ENCODE measurements around the gene ARPC1B.
A peak's percentile ranks its signal among the peaks of the same experiment; 100 is the strongest.

The ARPC1B gene

DNA sequence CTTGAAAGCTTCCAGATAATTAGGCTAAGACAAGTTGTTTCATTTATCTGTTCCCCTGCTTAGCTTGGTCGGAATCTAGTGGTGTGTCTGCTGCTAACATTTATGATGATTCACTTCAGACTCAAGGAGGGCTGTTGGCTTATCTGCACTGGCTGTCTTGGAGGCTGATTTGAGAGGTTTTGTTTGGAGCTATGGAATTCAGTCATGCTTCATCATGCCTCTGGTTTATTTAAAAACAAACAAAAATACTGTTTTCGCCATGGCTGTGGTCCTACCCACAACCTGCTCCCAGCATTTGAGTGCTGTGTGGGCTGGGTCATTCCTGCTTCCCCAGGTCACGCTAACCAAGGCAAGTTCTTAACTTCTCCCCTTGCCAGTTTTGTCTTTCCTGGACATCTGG is 11.7 kb upstream of the ARPC1B start:
- Histone ChIP-seq H2BK5ac (ENCODE audit: low read length) (no peak overlapping the region), H3K27ac (replicated peaks; ENCODE audit: low read length) (no peak overlapping the region), H4K8ac (ENCODE audit: low read depth, low read length) (no peak overlapping the region), H3K4me1 (ENCODE audit: control insufficient read depth in 2 of 2, insufficient read depth in 1 of 2, low read depth in 1 of 2, low read length in 2 of 2) (peaks cover 0 to 7% of the 10 kb centered on the region in 2 donors), H3K14ac (ENCODE audit: low read length) (no peak overlapping the region), H3K79me1 (ENCODE audit: low read depth, low read length) (no peaks in the 10 kb centered on the region), H2BK12ac (ENCODE audit: low read length) (no peak overlapping the region), H3K4me2 (ENCODE audit: insufficient read depth, low read length, poor library complexity, severe bottlenecking) (no peak overlapping the region), H3K18ac (ENCODE audit: low read length) (no peak overlapping the region), H2AFZ (ENCODE audit: low read length) (no peak overlapping the region), H2BK15ac (ENCODE audit: low read length) (no peak overlapping the region), H3K4ac (ENCODE audit: low read length) (no peak overlapping the region), H3K4me3 (ENCODE audit: low read length in 2 of 2) (no peak overlapping the region), H3K9ac (ENCODE audit: low read depth, low read length, poor library complexity) (no peak overlapping the region), H3K36me3 (replicated peaks in 1 of 2; ENCODE audit: control insufficient read depth in 2 of 2, insufficient read depth in 2 of 2, low read length in 2 of 2) (peaks cover 24 to 90% of the 10 kb centered on the region in 2 donors), H4K91ac (ENCODE audit: low read depth, low read length, poor library complexity) (no peak overlapping the region), H3K27me3 (ENCODE audit: control insufficient read depth in 3 of 3, insufficient read depth in 3 of 3, low read depth in 1 of 3, low read length in 3 of 3) (no peaks in the 10 kb centered on the region), H3K9me3 (replicated peaks in 1 of 2; ENCODE audit: control insufficient read depth in 2 of 2, insufficient read depth in 1 of 2, low read depth in 1 of 2, low read length in 2 of 2) (no peaks in the 10 kb centered on the region), H2AK5ac (ENCODE audit: low read depth, low read length) (no peak overlapping the region), H3K23ac (ENCODE audit: low read depth, low read length, poor library complexity) (no peak overlapping the region), H2BK120ac (ENCODE audit: low read depth, low read length) (no peak overlapping the region)
- WGBS, 2 donors (ENCODE audit: extremely low coverage in 2 of 2, insufficient read length in 2 of 2, insufficient replicate concordance in 1 of 2): no CpG with 5 or more reads among the region's 3 CpGs
- DNase-seq (ENCODE audit: low spot score): no peak

GRCh38 chr7:99363286-99363685 is 11.2 kb upstream of the ARPC1B start:
- DNase-seq (ENCODE audit: low spot score): no peak
- Histone ChIP-seq H3K4me2 (ENCODE audit: insufficient read depth, low read length, poor library complexity, severe bottlenecking) (no peak overlapping the region), H3K27me3 (ENCODE audit: control insufficient read depth in 3 of 3, insufficient read depth in 3 of 3, low read depth in 1 of 3, low read length in 3 of 3) (no peaks in the 10 kb centered on the region), H2AFZ (ENCODE audit: low read length) (no peak overlapping the region), H2BK5ac (ENCODE audit: low read length) (no peak overlapping the region), H4K8ac (ENCODE audit: low read depth, low read length) (no peak overlapping the region), H3K23ac (ENCODE audit: low read depth, low read length, poor library complexity) (no peak overlapping the region), H2BK15ac (ENCODE audit: low read length) (no peak overlapping the region), H3K4ac (ENCODE audit: low read length) (no peak overlapping the region), H3K79me1 (ENCODE audit: low read depth, low read length) (no peaks in the 10 kb centered on the region), H3K14ac (ENCODE audit: low read length) (no peak overlapping the region), H3K18ac (ENCODE audit: low read length) (no peak overlapping the region), H2AK5ac (ENCODE audit: low read depth, low read length) (no peak overlapping the region), H3K9me3 (replicated peaks in 1 of 2; ENCODE audit: control insufficient read depth in 2 of 2, insufficient read depth in 1 of 2, low read depth in 1 of 2, low read length in 2 of 2) (no peaks in the 10 kb centered on the region), H2BK120ac (ENCODE audit: low read depth, low read length) (no peak overlapping the region), H3K36me3 (replicated peaks in 1 of 2; ENCODE audit: control insufficient read depth in 2 of 2, insufficient read depth in 2 of 2, low read length in 2 of 2) (peaks cover 21 to 85% of the 10 kb centered on the region in 2 donors), H3K27ac (replicated peaks; ENCODE audit: low read length) (no peak overlapping the region), H3K4me3 (ENCODE audit: low read length in 2 of 2) (no peak overlapping the region), H2BK12ac (ENCODE audit: low read length) (no peak overlapping the region), H3K9ac (ENCODE audit: low read depth, low read length, poor library complexity) (no peak overlapping the region), H3K4me1 (ENCODE audit: control insufficient read depth in 2 of 2, insufficient read depth in 1 of 2, low read depth in 1 of 2, low read length in 2 of 2) (peaks cover 0 to 7% of the 10 kb centered on the region in 2 donors), H4K91ac (ENCODE audit: low read depth, low read length, poor library complexity) (no peak overlapping the region)
- WGBS, 2 donors (ENCODE audit: extremely low coverage in 2 of 2, insufficient read length in 2 of 2, insufficient replicate concordance in 1 of 2): no CpG with 5 or more reads among the region's 5 CpGs

DNA sequence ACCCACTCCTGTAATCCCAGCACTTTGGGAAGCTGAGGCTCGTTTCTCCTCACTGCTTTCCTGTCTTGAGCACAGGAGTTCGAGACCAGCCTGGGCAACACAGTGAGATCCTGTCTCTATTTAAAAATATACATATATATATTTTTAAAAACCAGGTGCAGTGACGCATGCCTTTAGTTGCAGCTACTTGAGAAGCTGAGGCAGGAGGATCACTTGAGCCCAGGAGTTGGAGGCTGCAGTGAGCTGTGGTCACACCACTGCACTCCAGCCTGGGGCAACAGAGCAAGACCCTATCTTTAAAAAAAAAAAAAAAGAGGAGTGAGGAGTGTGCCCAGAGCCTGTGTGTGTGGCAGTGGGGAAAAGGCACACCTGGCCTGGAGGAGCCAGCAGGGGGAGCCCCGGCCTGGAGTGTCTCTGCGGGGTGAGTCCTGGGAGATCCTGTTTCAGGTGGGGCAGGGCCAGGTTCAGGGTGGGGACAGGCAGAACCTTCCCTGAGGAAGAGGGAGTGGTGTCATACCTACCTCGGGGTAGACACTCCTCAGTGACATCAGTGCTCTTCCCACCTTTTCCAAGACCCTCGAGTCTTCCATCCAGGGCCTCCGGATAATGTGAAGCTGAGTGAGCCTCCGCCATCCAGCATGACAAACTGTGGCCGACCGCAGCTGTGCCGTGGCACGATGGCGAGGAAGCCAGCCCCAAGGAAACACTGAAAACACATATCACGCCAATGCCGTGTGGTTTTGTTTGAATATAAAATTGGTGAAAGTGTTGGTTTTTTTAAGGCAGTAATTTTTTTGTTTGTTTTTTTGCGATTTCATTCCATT is 9.0 kb upstream of the ARPC1B start:
- Histone ChIP-seq H3K18ac (ENCODE audit: low read length) (no peak overlapping the region), H2BK5ac (ENCODE audit: low read length) (no peak overlapping the region)
- no peak for DNase-seq (ENCODE audit: low spot score)

DNA sequence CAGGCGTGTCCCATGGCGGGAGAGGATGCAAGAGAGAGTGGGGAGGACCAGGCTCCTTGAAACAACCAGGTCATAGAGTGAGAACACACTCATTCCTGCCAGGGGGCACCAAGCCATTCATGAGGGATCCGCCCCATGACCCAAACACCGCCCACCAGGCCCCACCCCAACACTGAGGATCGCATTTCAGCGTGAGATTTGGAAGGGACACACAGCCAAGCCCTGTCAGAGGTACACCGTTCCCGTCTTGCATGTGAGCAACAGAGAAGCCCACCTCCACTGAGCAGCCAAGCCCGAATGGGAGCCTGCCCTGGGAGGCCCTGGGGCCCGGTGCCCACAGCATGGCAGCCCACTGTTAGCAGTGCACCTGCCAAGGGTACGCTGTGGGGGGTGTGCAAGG is 7.9 kb upstream of the ARPC1B start:
- Histone ChIP-seq H3K4ac (ENCODE audit: low read length) (no peak overlapping the region), H2BK12ac (ENCODE audit: low read length) (no peak overlapping the region), H3K27ac (replicated peaks; ENCODE audit: low read length) (peak overlapping the region; percentile 20), H2AFZ (ENCODE audit: low read length) (no peak overlapping the region), H3K4me2 (ENCODE audit: insufficient read depth, low read length, poor library complexity, severe bottlenecking) (no peak overlapping the region), H3K4me3 (ENCODE audit: low read length in 2 of 2) (no peak overlapping the region), H3K4me1 (ENCODE audit: control insufficient read depth in 2 of 2, insufficient read depth in 1 of 2, low read depth in 1 of 2, low read length in 2 of 2) (peaks cover 0 to 2% of the 10 kb centered on the region in 2 donors), H2BK5ac (ENCODE audit: low read length) (no peak overlapping the region), H2BK15ac (ENCODE audit: low read length) (no peak overlapping the region), H4K8ac (ENCODE audit: low read depth, low read length) (no peak overlapping the region), H3K9ac (ENCODE audit: low read depth, low read length, poor library complexity) (peak overlapping the region; percentile 66), H3K79me1 (ENCODE audit: low read depth, low read length) (no peaks in the 10 kb centered on the region), H2AK5ac (ENCODE audit: low read depth, low read length) (no peak overlapping the region), H3K36me3 (replicated peaks in 1 of 2; ENCODE audit: control insufficient read depth in 2 of 2, insufficient read depth in 2 of 2, low read length in 2 of 2) (peaks cover 16 to 66% of the 10 kb centered on the region in 2 donors), H3K14ac (ENCODE audit: low read length) (no peak overlapping the region), H4K91ac (ENCODE audit: low read depth, low read length, poor library complexity) (no peak overlapping the region), H3K18ac (ENCODE audit: low read length) (no peak overlapping the region), H3K9me3 (replicated peaks in 1 of 2; ENCODE audit: control insufficient read depth in 2 of 2, insufficient read depth in 1 of 2, low read depth in 1 of 2, low read length in 2 of 2) (no peaks in the 10 kb centered on the region), H3K23ac (ENCODE audit: low read depth, low read length, poor library complexity) (peak overlapping the region; percentile 61), H3K27me3 (ENCODE audit: control insufficient read depth in 3 of 3, insufficient read depth in 3 of 3, low read depth in 1 of 3, low read length in 3 of 3) (no peaks in the 10 kb centered on the region), H2BK120ac (ENCODE audit: low read depth, low read length) (no peak overlapping the region)
- DNase-seq (ENCODE audit: low spot score): no peak
- WGBS, 2 donors (ENCODE audit: extremely low coverage in 2 of 2, insufficient read length in 2 of 2, insufficient replicate concordance in 1 of 2): no CpG with 5 or more reads among the region's 11 CpGs

More for the DNA sequence above, 9.0 kb upstream of the ARPC1B start:
- Histone ChIP-seq H3K4ac (ENCODE audit: low read length) (no peak overlapping the region), H3K36me3 (replicated peaks in 1 of 2; ENCODE audit: control insufficient read depth in 2 of 2, insufficient read depth in 2 of 2, low read length in 2 of 2) (peaks cover 16 to 77% of the 10 kb centered on the region in 2 donors), H3K14ac (ENCODE audit: low read length) (no peak overlapping the region), H2BK12ac (ENCODE audit: low read length) (no peak overlapping the region), H3K27me3 (ENCODE audit: control insufficient read depth in 3 of 3, insufficient read depth in 3 of 3, low read depth in 1 of 3, low read length in 3 of 3) (no peaks in the 10 kb centered on the region), H3K4me1 (ENCODE audit: control insufficient read depth in 2 of 2, insufficient read depth in 1 of 2, low read depth in 1 of 2, low read length in 2 of 2) (peaks cover 0 to 2% of the 10 kb centered on the region in 2 donors), H2BK15ac (ENCODE audit: low read length) (no peak overlapping the region), H2AFZ (ENCODE audit: low read length) (no peak overlapping the region), H2BK120ac (ENCODE audit: low read depth, low read length) (no peak overlapping the region), H3K4me2 (ENCODE audit: insufficient read depth, low read length, poor library complexity, severe bottlenecking) (no peak overlapping the region), H3K27ac (replicated peaks; ENCODE audit: low read length) (no peak overlapping the region), H3K9ac (ENCODE audit: low read depth, low read length, poor library complexity) (no peak overlapping the region), H4K8ac (ENCODE audit: low read depth, low read length) (no peak overlapping the region), H3K79me1 (ENCODE audit: low read depth, low read length) (no peaks in the 10 kb centered on the region), H3K9me3 (replicated peaks in 1 of 2; ENCODE audit: control insufficient read depth in 2 of 2, insufficient read depth in 1 of 2, low read depth in 1 of 2, low read length in 2 of 2) (no peaks in the 10 kb centered on the region), H2AK5ac (ENCODE audit: low read depth, low read length) (no peak overlapping the region), H3K4me3 (ENCODE audit: low read length in 2 of 2) (no peak overlapping the region), H3K23ac (ENCODE audit: low read depth, low read length, poor library complexity) (no peak overlapping the region), H4K91ac (ENCODE audit: low read depth, low read length, poor library complexity) (no peak overlapping the region)
- WGBS, 2 donors (ENCODE audit: extremely low coverage in 2 of 2, insufficient read length in 2 of 2, insufficient replicate concordance in 1 of 2): no CpG with 5 or more reads among the region's 17 CpGs
